Hematopoietic multipotent progenitor cell treated with erythropoietin and hydrocortisone succinate and interleukin-3 and kit ligand, for 8 days (in vitro differentiated cells): ENCODE measurements around the gene URM1.

ENCODE experiments used
- DNase-seq: peaks from one replicate; pipeline ENCODE4 v3.0.0-alpha.2; 2015

The URM1 gene

DNA sequence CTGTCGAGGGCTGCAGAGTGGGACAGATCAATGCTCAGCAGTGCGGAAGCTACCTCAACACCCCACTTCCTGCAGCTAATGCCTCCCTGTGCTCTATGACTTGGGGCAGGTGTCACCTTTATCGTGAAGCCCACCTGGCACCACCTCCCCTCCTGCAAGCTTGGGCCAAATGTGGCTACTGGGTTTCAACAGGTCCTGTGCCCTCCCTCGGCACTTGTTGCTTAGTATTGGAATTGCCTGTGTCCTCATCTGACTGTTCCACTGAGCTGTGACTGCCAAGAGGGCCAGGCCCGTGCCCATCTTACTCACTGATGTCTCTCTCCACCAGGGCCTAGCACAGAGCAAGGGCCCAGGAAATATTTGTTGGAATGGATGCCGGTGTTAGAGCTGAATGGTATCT lies 21.4 kb upstream of the URM1 start:
- no peak for DNase-seq

DNA sequence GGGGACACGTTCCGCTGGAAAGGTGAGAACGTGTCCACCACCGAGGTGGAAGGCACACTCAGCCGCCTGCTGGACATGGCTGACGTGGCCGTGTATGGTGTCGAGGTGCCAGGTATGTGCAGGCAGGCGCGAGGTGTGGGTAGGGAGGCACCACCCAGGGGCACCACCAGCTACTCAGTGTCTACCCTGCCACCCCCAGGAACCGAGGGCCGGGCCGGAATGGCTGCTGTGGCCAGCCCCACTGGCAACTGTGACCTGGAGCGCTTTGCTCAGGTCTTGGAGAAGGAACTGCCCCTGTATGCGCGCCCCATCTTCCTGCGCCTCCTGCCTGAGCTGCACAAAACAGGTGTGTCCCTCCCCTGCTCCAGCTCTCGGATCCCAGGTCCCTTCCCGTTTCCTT lies 15.7 kb upstream of the URM1 start:
- DNase-seq, result no peak

DNA sequence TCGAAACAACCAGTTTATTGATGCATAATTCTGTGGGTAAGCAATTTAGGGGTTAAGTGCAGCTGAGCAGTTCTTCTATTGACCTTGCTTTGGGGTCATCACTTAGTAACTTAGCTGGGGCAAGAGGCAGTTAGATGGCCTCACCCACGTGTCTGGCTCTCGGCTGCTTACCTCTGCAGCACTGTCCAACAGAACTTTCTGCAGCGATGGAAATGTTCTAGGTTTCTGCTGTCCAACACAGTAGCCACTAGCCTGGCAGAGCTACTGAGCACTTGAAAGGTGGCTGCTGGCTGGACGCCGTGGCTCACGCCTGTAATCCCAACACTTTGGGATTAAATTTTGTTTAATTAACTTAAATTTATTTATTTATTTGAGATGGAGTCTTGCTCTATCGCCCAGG lies 13.1 kb upstream of the URM1 start:
- no peak for DNase-seq

DNA sequence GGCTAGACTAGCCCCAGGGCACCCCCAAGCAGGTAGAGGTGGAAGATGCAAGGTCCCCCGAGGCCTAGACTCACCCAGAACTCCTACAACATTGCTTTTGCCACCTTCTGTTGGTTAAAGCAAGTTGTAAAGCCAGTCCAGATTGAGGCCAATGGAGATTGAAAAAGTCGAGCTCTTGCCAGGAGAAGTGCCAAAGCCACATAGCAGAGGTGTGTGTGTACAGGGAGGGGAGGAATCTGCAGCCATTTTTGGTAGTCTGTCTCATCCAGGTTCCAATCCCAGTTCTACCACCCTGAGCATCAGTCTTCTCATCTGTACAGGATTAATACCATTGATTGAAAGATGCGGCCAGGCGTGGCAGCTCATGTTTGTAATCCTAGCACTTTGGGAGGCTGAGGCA lies 12.3 kb upstream of the URM1 start:
- no peak for DNase-seq

- DNase-seq, result no peak
Measured at GRCh38 chr9:128360826-128361225, 10.3 kb upstream of the URM1 start.

- DNase-seq, result no peak
Measured at GRCh38 chr9:128361296-128361985, 9.7 kb upstream of the URM1 start.

- DNase-seq, result peak; percentile 84
Measured at GRCh38 chr9:128361986-128362646, 9.1 kb upstream of the URM1 start.

GRCh38 chr9:128362774-128363173 lies 8.4 kb upstream of the URM1 start:
- DNase-seq, result no peak

- no peak for DNase-seq
Measured at GRCh38 chr9:128365525-128365924, 5.6 kb upstream of the URM1 start.

- DNase-seq, result no peak
Measured at GRCh38 chr9:128369024-128369706, 2.0 kb upstream of the URM1 start.

DNA sequence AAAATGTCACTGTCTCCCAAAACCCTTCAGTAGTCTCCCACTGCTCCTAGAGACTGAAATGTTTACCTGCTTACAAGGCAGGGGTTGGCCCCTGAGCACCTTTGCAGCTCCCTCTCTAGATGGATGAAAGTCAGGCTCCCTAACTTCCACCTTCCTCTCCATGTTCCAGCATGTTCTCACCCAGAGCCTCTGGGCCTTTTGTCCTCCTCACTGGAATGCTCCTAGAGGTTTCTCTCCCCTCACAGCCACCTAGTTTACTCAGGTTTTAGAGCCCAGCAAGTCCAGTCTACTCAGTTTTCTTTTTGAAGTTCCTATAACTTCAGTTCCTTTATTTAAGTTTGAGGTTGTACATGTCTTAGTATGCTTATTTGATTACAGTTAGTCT lies 815 bp upstream of the URM1 start:
- DNase-seq, result no peak

- DNase-seq, result peak; percentile 14
Measured at GRCh38 chr9:128371630-128372117, 500 bp downstream of the URM1 start.

DNA sequence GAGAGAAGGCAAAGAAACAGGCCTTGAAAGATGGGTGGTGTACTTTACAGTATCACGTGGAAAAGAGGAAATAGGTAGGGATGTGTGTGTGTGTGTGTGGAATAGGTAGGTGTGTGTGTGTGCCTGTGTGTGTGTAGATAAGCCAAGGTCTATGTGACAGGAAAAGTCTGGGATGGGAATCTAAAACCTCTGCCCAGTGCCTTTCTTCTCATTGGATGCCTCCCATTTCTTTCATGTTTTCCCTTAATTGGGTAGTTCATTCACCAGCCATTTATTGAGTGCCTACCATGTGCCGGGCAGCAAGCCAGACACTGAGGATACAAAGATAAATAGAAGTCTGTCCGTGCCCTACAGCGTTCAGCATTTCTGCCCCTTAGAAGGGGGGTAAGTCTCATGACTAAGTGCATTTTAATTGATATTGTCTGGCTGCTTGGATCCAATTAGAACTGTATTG lies 1.0 kb downstream of the URM1 start:
- peak; percentile 88 for DNase-seq

DNA sequence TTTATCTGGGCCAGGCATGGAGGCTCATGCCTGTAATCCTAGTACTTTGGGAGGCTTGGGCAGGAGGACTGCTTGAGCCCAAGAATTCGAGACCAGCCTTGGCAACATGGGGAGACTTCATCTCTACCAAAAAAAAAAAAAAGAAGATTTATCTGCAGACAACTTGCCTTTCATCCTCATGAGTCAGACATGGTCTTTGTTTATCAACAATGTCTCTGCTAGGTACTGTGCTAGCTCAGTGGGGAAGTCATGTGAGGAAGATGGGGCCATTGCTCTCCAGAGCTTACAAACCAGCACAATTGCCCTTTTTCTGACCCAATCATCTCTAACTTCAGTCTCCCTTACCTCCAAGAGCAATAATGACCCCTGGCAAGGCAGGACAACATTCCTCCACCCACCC lies 1.6 kb downstream of the URM1 start:
- peak; percentile 50 for DNase-seq

DNA sequence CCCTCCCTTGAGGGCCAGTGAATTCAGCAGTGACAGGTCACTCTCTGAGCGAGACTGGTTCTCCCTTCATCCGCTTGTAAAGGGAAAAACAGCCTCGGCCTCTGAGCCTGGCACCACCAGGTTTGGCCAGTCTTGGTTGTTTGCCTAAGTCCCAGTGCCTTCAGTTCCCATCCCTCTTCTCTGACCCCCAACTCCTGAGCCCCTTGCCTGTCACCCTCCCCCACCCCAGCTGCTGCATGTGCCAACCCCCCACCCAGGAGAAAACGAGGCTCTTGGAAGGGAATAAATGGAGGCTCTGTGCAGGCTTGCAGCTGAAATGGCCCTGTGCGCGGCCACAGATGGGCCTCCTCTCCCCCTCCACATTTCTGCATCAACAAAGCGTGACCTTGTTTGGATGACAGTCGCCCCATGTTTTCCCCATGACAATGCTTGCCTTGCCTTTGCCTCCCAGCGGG lies 3.1 kb downstream of the URM1 start:
- DNase-seq, result no peak

GRCh38 chr9:128375865-128376264 lies 4.7 kb downstream of the URM1 start:
- DNase-seq, result no peak

DNA sequence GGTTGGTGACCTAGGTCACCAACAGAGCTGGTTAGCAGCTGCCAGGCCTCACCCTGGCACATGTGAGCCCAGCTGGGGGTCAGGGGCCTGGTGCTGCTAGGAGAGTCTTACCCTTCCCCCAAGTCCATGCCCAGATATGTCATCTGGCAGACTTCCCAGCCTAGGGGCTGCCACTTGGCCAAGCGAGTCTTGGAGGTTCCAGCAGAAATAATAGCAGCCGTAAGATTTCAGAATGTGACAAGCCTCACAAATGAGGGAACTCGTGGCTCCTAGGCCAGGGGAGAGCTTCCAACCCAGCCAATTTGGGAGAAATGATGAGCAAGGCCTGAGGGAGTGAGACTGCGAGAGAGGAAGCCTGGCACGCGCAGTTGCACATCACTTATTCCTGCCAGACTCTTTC lies 11.1 kb downstream of the URM1 start:
- no peak for DNase-seq

GRCh38 chr9:128383007-128383753 lies 12.0 kb downstream of the URM1 start:
- no peak for DNase-seq

DNA sequence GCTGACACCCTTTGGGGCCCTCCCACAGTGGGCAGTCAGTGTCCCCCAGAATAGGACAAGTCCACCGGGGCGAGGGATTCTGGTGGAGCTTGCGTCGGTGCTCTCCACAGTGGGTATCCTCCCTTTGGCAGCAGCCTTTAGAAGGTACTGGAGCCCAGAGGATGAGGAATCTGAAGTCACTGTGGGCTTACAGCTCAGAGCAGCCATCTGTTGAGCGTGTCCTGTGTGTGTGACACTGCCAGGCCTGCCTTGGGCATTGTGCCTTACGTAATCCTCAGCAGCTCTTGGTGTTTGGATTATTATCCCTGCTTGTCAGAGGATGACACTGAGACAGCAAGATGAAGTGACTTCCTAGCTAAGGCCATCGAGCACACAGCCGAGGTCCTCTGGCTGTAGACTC lies 12.6 kb downstream of the URM1 start:
- no peak for DNase-seq

GRCh38 chr9:128384801-128385495 lies 13.8 kb downstream of the URM1 start:
- DNase-seq, result no peak

DNA sequence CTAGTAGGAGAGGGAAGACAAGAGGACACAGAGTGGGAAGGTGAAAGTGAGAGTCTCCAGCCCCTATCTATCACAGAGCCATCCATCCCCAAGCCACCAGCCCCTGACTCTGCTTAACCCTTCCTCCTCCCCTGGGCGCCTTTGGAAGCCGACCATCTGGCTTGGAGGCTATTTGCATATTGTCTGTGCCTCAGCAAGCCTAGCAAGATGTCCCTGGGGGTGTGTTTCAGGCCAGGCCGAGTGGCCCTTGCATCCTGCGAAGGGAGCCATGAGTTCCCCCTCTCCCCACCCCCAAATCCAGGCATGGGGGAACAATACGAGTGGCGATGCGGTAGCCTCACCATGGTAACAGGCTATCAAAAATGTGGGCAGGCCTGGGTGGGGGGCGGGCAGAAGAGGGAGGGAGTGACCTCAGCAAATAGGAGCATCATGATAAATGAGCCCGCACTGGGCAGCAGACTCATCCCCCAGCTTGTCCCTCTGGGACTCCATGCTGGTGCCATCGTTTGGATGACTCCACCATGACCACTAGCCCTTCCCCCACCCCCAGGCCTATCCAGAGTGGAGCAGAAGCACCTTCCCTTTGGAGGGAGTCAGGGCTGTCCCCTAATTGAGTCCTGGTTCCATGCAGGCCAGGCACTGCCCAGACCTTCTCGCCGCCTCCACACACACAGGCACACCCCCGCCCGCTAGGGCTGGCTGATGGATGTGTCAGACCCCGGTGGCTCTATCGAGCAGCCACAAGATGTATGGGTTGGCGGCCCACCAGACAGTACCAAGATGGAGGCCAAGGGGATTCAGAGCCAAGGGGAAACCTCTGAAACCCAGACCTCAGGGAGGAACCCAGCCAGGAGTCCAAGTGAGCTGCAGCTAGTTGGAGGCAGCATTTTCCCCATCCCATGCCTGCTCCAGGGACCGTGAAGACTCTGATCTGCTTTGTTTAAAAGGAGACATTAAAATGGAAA lies 14.6 kb downstream of the URM1 start:
- no peak for DNase-seq
